K562 (cell line): ENCODE results near the gene C3orf52. TPM values are rescaled to one million over a fixed set of nuclear protein-coding genes. Genes with fewer than 3 reads are reported as not detected.

Experiments used
- ATAC-seq: fragments of 200-7000 bp; cut with Tn5 transposase; 3 replicates; pipeline ENCODE4 v1.9.1; 2020; ENCODE audit warnings: moderate library complexity
- BruUV-seq: library from RNA; stranded (reverse); fragments of 400-500 nt; replicated peaks from 2 replicates; lab custom pipeline; 2021; lab: Mats Ljungman, UMichigan
- CTCF ChIA-PET: fragments of 300-600 bp; formaldehyde crosslinking; extraction: SDS; loops from one replicate; lab custom pipeline; 2021; ENCODE audit warnings: low intra/inter-chr PET ratio; lab: Yijun Ruan, JAX
- POLR2A ChIA-PET: fragments of 300-600, 350-650 bp; sonication (Branson Sonifier 250); formaldehyde crosslinking; extraction: SDS; loops from one replicate; lab custom pipeline; 2021; ENCODE audit warnings: antibody characterized with exemption, inconsistent platforms; lab: Yijun Ruan, JAX
- DNase-seq, 4 experiments: peaks; one replicate each; pipeline versions ENCODE4 v3.0.0 to v3.0.0-alpha.2; 2011 to 2018; ENCODE audit warnings: low spot score in 3 of 4, mixed read lengths in 3 of 4; ENCODE audit errors: extremely low read depth in 1 of 4
- FAIRE-seq: peaks from 2 replicates; lab custom pipeline; 2011; peaks lifted over from hg19 to GRCh38; lab: Jason Lieb, UNC
- H2AFZ ChIP-seq: 2 replicates; pipeline ENCODE4 v1.6.0; 2011; ENCODE audit warnings: low read depth, low read length, control low read depth, inconsistent platforms
- H3K27ac ChIP-seq: fragments of 200-600 bp; 3 replicates; pipeline ENCODE4 v1.8.0; 2011; ENCODE audit warnings: low read depth, mild to moderate bottlenecking, control low read depth, inconsistent platforms, low read length, moderate library complexity, mixed read lengths; ENCODE audit errors: extremely low read depth
- H3K27me3 ChIP-seq, 2 experiments: fragments of 300-600 bp in 1 of 2; 2 replicates in 1 of 2; 3 replicates in 1 of 2; pipeline versions ENCODE4 v1.6.0 to v1.8.0; 2011; ENCODE audit warnings: inconsistent platforms in 2 of 2, low read length in 2 of 2, mild to moderate bottlenecking in 1 of 2, mixed read lengths in 1 of 2, moderate library complexity in 1 of 2; ENCODE audit not compliant: control insufficient read depth in 2 of 2, insufficient read depth in 2 of 2
- H3K36me3 ChIP-seq: fragments of 300-600 bp; 3 replicates; pipeline ENCODE4 v1.8.0; 2011; ENCODE audit warnings: mild to moderate bottlenecking, low read length, inconsistent platforms; ENCODE audit not compliant: control insufficient read depth, insufficient read depth
- H3K4me1 ChIP-seq, 2 experiments: fragments of 200-600 bp in 1 of 2; replicated peaks in 1 of 2; 2 replicates in 1 of 2; 3 replicates in 1 of 2; pipeline versions ENCODE4 v1.5.1 to v1.8.0; 2011; ENCODE audit warnings: inconsistent platforms in 2 of 2, low read length in 2 of 2, mild to moderate bottlenecking in 1 of 2, mixed read lengths in 1 of 2, moderate library complexity in 1 of 2; ENCODE audit not compliant: control insufficient read depth in 2 of 2, insufficient read depth in 2 of 2
- H3K4me2 ChIP-seq: 2 replicates; pipeline ENCODE4 v1.6.1; 2011; ENCODE audit warnings: low read length, control low read depth, inconsistent platforms, mixed read lengths; ENCODE audit not compliant: insufficient read depth
- H3K4me3 ChIP-seq: fragments of 200-600 bp; sonication (generic), shearing (Covaris generic); 2 replicates; pipeline ENCODE4 v1.5.1; 2016; ENCODE audit warnings: control low read depth, inconsistent platforms
- H3K79me2 ChIP-seq: fragments of 200-600 bp; 3 replicates; pipeline ENCODE4 v1.8.0; 2011; ENCODE audit warnings: low read length, inconsistent platforms; ENCODE audit not compliant: control insufficient read depth, insufficient read depth
- H3K9ac ChIP-seq, 2 experiments: 2 replicates each; pipeline versions ENCODE4 v1.6.0 to v1.6.1; 2011; ENCODE audit warnings: low read depth in 2 of 2, low read length in 2 of 2, control low read depth in 1 of 2, inconsistent platforms in 1 of 2, mild to moderate bottlenecking in 1 of 2, mixed read lengths in 1 of 2; ENCODE audit not compliant: insufficient read depth in 1 of 2
- H3K9me1 ChIP-seq: one replicate; pipeline ENCODE4 v1.6.0; 2011; ENCODE audit warnings: inconsistent platforms, mild to moderate bottlenecking, low read length, moderate library complexity; ENCODE audit not compliant: control insufficient read depth, insufficient read depth
- H3K9me3 ChIP-seq: replicated peaks from 2 replicates; pipeline ENCODE4 v1.5.1; 2011; ENCODE audit warnings: low read depth, low read length, inconsistent platforms; ENCODE audit not compliant: control insufficient read depth, insufficient read depth
- H4K20me1 ChIP-seq: replicated peaks from 2 replicates; pipeline ENCODE4 v1.6.1; 2011; ENCODE audit warnings: low read length, inconsistent platforms, mixed read lengths; ENCODE audit not compliant: control insufficient read depth, insufficient read depth
- FOS ChIP-seq: IDR thresholded peaks from 3 replicates; pipeline ENCODE4 v1.6.1; 2011; ENCODE audit not compliant: insufficient read length; ENCODE audit errors: extremely low read depth
- ZEB2 ChIP-seq: fragments of 450-650 bp; IDR thresholded peaks from 2 replicates; pipeline ENCODE4 v1.6.1; 2016
- ZFP1 ChIP-seq: fragments of 450-650 bp; formaldehyde crosslinking; IDR thresholded peaks from 2 replicates; pipeline ENCODE4 v1.4.0; 2020; ENCODE audit warnings: mild to moderate bottlenecking, mixed read lengths
- ZFPM2 ChIP-seq: fragments of 250-450 bp; sonication (Bioruptor Pico); IDR thresholded peaks from 2 replicates; pipeline ENCODE4 v1.5.1; 2022; ENCODE audit warnings: mild to moderate bottlenecking
- ZNF668 ChIP-seq: fragments of 250-450 bp; sonication (Bioruptor Pico); IDR thresholded peaks from 2 replicates; pipeline ENCODE4 v1.8.0; 2022; ENCODE audit warnings: mild to moderate bottlenecking, inconsistent platforms
- ZNF717 ChIP-seq: fragments of 250-450 bp; sonication (Bioruptor Pico); IDR thresholded peaks from 2 replicates; pipeline ENCODE4 v1.5.0; 2021
- WGBS: fragments of 100-300 bp; shearing (Covaris generic); methylation state at CpG from one replicate; pipeline ENCODE4 v1.1.6; 2016; ENCODE audit warnings: low coverage, mixed read lengths; ENCODE audit not compliant: insufficient coverage; ENCODE audit errors: missing lambda C conversion rate; 5-methylcytosine and 5-hydroxymethylcytosine counted together
- in situ Hi-C: fragments of 300-500 bp; cut with MboI; formaldehyde crosslinking; loops from 4 replicates; pipeline ENCODE4 v1.15.0; 2018; ENCODE audit warnings: inconsistent platforms, mixed read lengths
- intact Hi-C: fragments of 100-400 bp; cut with micrococcal nuclease; formaldehyde crosslinking; loops from 2 replicates; pipeline ENCODE4 v1.14.2; 2022
- polyA plus RNA-seq, 8 experiments: library from polyadenylated mRNA; depleted of rRNA in 4 of 8; stranded (reverse) in 5 of 8; unstranded in 3 of 8; fragments of >200 nt; fragmentation: Nextera tagmentation in 2 of 8; fragmentation: Illumina TruSeq in 1 of 8; extraction: Ambion mirVana in 2 of 8; extraction: Trizol in 1 of 8; gene quantifications; 2 replicates each; pipeline versions ENCODE4 v1.2.1 to v1.2.3, GENCODE V29; 2011 to 2014; ENCODE audit warnings: inconsistent platforms in 1 of 8, missing spikeins in 1 of 8
- total RNA-seq, 7 experiments: library from RNA; depleted of rRNA in 6 of 7; stranded (reverse); fragments of >200 nt in 6 of 7; fragmentation: Illumina TruSeq in 2 of 7; extraction: Trizol in 2 of 7; gene quantifications; 2 replicates each; pipeline versions ENCODE4 v1.2.1 to v1.2.3, GENCODE V29; 2011 to 2021; ENCODE audit warnings: low replicate concordance in 1 of 7
- TF ChIP-seq, protein P1 (sequence below): fragments of 450-650 bp; formaldehyde crosslinking; IDR thresholded peaks from 2 replicates; pipeline ENCODE4 v1.4.0; 2020; ENCODE audit warnings: mild to moderate bottlenecking, moderate library complexity
- TF ChIP-seq, protein P2 (sequence below): fragments of 450-650 bp; IDR thresholded peaks from one replicate; pipeline ENCODE4 v1.6.1; 2018; ENCODE audit warnings: mild to moderate bottlenecking, moderate library complexity; ENCODE audit not compliant: partially characterized antibody

The C3orf52 gene
- total and polyA plus RNA-seq, 9 of the 15 experiments (the other 6 are each of a cell fraction or from before 2014, with no cell fraction given), result 2.8 to 6.1 (median 3.8) TPM

DNA sequence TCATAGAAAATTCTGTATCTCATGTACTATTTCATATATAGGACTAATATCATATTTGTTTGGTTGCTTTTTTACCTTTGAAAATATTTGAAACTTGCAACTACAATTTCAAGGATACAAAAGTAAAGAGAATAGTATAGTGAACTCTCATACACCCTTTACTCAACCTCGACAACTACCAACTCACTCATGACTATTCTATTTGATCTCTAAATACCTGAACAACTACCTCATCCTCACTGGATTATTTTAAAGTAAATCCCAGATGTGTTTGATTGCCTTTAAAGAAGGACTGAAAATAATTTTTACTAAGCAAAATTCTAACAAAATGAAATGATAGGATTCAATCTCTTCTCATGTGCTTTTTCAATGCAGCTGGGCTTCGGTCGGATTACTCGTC, 39.6 kb upstream of the C3orf52 start:
- BruUV-seq, result no TSS peak
- Histone ChIP-seq H2AFZ (no peak overlapping the region), H3K9me3 (no peaks in the 10 kb centered on the region), H3K9me1 (no peaks in the 10 kb centered on the region), H4K20me1 (no peaks in the 10 kb centered on the region), H3K36me3 (no peaks in the 10 kb centered on the region), H3K4me3 (no peak overlapping the region), H3K27me3 (no peaks in the 10 kb centered on the region), H3K79me2 (no peaks in the 10 kb centered on the region)
- ATAC-seq (no peak), DNase-seq (no peak), FAIRE-seq (no peak)
- CTCF ChIA-PET, result no interaction called here
- WGBS, result 0% methylated on average over 4 of the region's 4 CpGs
- in situ Hi-C loops, result no loop called here
- POLR2A ChIA-PET, result no interaction called here
- TF ChIP-seq FOS, result no peak
- TF ChIP-seq ZFPM2, result no peak
- no peak for TF ChIP-seq ZNF668 (CRISPR knock-in tag)
- TF ChIP-seq, protein P1, sequence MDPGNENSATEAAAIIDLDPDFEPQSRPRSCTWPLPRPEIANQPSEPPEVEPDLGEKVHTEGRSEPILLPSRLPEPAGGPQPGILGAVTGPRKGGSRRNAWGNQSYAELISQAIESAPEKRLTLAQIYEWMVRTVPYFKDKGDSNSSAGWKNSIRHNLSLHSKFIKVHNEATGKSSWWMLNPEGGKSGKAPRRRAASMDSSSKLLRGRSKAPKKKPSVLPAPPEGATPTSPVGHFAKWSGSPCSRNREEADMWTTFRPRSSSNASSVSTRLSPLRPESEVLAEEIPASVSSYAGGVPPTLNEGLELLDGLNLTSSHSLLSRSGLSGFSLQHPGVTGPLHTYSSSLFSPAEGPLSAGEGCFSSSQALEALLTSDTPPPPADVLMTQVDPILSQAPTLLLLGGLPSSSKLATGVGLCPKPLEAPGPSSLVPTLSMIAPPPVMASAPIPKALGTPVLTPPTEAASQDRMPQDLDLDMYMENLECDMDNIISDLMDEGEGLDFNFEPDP (CRISPR knock-in tag), result no peak
- TF ChIP-seq ZEB2, result no peak
- TF ChIP-seq, protein P2, sequence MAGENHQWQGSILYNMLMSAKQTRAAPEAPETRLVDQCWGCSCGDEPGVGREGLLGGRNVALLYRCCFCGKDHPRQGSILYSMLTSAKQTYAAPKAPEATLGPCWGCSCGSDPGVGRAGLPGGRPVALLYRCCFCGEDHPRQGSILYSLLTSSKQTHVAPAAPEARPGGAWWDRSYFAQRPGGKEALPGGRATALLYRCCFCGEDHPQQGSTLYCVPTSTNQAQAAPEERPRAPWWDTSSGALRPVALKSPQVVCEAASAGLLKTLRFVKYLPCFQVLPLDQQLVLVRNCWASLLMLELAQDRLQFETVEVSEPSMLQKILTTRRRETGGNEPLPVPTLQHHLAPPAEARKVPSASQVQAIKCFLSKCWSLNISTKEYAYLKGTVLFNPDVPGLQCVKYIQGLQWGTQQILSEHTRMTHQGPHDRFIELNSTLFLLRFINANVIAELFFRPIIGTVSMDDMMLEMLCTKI, result no peak
- TF ChIP-seq ZNF717 (CRISPR knock-in tag), result no peak
- TF ChIP-seq ZFP1 (CRISPR knock-in tag), result no peak
- TF ChIP-seq, all 486 proteins: peak for 0
- Histone ChIP-seq H3K4me2 (no peak overlapping the region), H3K27ac (no peak overlapping the region), H3K4me1 (no peaks in the 10 kb centered on the region), H3K9ac (no peak overlapping the region)
- intact Hi-C loops, result no loop called here
